GM19193 (cell line): ENCODE data around the gene TFDP1.

Experiments used
- POLR2A ChIP-seq: IDR thresholded peaks from 4 replicates; pipeline ENCODE4 v1.6.1; 2011; ENCODE audit not compliant: insufficient read depth, insufficient read length; ENCODE audit errors: extremely low read depth

The TFDP1 gene

DNA sequence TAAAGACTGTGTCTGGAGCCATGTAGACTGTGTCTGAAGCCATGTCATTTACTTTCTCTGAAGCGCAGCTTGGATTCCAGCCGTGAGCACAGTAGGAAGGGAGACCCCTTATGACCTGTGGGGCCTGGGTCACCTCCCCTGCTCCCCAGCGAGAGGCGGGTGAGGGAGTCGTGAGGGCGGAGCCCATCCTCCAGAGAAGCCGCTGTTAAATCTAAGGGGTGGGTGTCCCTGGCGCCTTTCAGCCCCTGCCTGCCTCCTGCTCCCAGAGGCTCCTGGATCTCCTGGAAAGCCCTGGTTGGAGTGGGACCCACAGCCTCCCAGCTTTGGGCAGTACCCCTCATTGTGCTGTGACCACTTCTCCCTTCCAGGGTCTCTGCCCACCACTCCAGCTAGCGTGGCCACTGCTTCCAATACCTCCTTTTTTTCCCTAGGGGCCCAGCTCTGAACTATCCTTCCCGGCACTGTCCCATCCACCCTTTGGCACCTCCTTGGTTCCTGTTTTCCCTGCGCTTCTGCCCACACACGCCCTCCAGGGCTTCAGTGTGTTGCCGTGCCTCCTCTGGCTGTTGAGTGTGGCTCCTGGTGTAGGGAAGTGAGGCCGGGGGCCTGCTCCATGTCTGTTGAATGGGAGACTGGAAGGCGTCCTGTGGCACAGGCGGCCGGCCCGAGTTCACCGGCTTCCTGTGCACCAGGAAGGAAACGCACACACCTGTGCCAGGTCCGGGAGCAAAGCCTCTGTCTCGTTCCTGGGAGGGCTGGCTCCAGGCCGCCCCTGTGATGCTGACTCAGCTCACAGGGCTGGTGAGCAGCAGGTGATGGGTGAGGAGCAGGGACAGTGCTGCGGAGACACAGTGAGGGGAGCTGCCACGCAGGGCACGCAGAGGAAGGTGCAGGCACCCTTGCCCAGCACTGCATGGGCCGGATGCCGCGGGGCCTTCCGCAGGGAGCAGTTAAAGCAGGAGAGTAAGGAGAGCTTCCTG is 44.0 kb downstream of the TFDP1 start:
- no peak for TF ChIP-seq POLR2A

DNA sequence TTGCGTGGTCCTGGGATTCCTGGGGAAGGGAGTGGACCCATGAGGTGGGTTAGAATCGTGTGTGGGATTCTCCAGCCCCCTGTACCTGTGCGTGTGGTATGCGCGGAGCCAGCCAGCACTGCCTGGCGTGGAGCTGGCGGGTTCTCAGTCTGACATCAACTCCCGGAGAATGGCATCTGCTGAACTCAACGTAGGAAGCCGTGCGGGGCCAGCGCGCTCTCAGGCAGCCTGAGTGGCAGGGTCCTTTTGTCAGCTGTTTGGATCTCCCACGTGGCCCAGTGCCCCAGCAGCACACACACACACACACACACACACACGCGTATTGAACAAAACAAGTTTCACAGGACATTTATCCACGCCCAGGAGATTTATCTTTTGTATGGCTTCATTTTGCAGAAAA is 45.3 kb downstream of the TFDP1 start:
- TF ChIP-seq POLR2A: no peak

DNA sequence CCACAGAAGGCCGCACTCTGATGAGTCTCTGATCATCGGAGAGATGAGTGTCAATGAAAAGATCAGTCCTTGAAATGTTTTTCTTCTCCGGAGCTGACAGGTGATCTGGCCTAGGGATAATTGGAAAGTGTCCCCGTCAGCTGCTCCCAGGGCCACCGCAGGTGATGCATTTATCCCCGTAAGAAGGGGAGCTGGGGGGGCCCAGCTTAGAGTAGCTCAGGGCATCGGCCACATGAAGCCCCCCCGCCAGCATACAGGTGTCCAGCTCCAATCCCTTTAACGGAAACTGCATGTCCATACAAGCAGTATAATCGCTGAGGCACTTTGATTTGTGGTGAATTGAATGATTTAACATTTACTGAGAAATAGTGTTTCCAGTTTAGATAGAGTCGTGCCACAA is 45.7 kb downstream of the TFDP1 start:
- no peak for TF ChIP-seq POLR2A

DNA sequence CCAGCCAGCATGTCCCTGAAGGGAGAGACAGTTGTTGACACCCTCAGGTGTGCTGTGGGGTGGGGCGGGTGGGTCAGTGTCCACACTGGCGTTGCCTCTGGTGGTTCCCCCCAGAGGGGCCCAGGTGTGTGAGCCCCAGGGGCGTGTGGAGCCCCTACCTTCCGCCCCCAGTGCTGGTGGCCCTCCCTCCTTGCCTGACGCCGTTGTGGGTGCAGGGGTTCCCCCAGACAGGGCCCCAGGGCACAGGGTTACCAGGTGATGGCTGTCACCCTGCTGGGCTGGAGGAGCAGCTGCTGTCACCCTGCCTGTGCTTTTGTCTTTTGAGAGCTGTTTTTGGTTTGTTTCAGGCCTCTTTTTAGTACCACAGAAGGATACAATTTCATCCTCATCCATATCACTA is 46.3 kb downstream of the TFDP1 start:
- no peak for TF ChIP-seq POLR2A

DNA sequence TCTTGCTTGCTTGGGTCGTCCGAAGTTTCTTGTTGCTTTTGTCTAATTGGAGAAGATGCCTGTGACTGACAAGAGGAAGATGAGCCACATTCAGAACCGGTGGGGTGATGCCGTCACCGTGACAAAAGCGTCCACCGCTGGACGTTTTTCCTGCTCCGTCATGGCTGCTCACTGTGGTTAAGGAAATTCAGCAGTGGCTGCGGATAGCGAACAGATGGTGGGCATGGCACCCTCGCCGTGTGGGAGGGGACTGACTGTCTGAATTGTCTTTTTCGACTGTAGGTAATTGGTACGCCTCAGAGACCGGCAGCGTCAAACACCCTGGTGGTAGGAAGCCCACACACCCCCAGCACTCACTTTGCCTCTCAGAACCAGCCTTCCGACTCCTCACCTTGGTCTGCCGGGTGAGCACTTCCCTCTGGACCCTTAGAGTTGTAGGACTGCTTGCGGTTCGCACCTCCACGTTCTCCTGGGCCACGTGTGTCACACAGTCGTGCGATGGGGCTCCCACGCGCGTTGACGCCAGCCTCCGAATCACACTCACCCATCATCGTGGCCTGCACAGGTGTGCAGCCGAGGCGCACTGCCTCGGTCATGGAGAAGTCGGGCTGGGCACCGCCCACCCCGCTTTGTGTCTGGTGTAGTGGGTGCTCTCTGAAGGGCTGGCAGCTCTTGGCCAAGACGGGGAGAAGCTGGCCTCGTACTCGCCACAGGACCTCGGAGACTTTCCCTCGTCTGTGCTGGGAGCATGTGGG is 47.0 kb downstream of the TFDP1 start:
- TF ChIP-seq POLR2A: no peak

DNA sequence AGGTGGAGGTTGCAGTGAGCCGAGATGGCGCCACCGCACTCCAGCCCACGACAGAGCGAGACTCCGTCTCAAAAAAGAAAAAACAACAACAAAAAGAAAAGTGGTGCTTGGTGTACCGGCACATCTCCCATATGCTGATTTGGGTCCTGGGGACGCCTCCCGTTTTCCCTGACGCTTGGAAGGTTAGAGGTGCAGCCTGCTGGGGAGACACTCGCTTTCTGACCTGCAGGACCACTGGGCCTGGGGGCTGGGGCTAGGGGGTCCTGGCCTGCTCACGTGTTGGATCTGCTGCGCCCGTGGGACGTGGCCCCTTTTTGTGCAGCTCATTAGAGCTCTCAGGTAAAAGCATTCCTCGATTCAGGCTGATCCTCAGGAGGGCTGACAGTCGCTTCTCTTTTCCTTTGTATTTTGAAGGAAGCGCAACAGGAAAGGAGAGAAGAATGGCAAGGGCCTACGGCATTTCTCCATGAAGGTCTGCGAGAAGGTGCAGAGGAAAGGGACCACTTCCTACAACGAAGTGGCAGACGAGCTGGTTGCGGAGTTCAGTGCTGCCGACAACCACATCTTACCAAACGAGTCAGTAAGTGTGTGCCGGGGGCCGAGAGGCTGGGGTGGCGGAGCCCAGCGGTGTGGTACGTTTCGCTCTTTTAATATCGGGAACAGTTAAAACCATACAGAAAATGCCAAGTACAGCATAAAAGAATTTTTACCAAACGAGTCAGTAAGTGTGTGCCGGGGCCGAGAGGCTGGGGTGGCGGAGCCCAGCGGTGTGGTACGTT is 48.3 kb downstream of the TFDP1 start:
- TF ChIP-seq POLR2A: no peak

- no peak for TF ChIP-seq POLR2A
Observed at GRCh38 chr13:113633485-113633873, 48.9 kb downstream of the TFDP1 start.

- TF ChIP-seq POLR2A: no peak
Observed at GRCh38 chr13:113634279-113635047, 49.9 kb downstream of the TFDP1 start.

- TF ChIP-seq POLR2A: no peak
Observed at GRCh38 chr13:113635048-113635420, 50.5 kb downstream of the TFDP1 start.

DNA sequence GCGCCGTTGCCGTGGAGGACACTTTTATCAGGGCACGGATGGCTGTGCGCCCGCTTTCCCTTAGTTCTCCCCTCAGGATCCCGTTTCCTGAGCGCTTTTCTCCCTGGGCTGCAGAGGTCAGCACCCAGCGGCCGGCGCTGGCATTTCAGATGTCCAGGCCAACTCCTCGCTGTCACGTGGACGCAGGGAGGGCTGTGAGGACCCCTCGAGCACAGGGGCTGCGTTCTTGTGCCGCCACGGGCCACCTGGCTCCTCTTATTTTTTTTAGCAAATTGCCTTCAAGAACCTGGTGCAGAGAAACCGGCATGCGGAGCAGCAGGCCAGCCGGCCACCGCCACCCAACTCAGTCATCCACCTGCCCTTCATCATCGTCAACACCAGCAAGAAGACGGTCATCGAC is 51.2 kb downstream of the TFDP1 start:
- TF ChIP-seq POLR2A: no peak

GRCh38 chr13:113636266-113636963 is 51.9 kb downstream of the TFDP1 start:
- TF ChIP-seq POLR2A: no peak

DNA sequence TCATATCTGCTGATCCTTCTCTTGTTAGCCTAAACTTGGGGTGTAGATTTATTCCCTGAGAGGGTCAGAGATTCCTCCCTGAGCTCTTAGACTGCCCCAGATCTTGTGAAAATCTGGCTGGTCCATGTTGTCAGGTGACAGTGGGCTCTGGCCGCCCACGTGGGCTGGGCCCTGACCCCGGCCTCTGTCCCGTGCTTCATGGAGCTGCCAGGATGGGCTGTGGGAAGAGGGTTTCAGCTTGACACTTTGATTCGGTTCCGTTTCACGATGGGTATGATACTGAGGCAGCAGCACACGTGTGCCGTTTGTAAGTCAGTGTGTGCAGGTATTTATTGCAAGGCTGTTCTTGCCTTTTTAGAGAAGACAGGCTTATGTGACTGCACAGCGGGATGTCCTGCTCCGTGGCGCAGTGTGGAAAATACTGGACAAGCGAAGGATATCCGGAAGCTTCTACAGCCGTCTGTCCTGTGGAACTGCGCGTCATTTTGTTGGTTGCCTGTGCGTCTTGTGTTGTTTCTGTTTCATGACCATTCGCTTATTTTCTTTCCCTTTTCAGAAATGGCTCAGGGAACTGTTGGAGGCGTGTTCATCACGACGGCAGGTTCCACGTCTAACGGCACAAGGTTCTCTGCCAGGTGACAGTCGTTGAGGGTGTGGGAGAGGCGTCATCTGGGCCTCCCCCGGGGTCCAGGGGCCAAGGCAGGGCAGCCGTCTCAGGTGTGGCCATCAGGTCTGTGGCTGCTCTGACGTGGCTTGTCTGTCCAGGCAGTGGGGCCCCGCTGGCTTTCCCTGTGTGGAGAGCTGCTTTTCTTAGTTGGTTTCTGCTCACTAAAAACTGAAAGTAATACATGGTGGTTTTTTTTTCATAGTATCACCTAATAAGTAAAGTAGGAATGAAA is 53.0 kb downstream of the TFDP1 start:
- TF ChIP-seq POLR2A: no peak
